Endothelial cell of umbilical vein (primary cell): ENCODE data around the gene HSH2D.

Experiments used
- EZH2 ChIP-seq: IDR thresholded peaks from 2 replicates; pipeline ENCODE4 v1.6.1; 2012; ENCODE audit warnings: borderline replicate concordance, low read depth, mild to moderate bottlenecking, moderate library complexity, low read length, inconsistent platforms; ENCODE audit not compliant: severe bottlenecking
- POLR2AphosphoS5 ChIP-seq: IDR thresholded peaks from 2 replicates; pipeline ENCODE4 v1.6.1; 2012; ENCODE audit warnings: low read depth, mild to moderate bottlenecking, control low read depth, low read length, moderate library complexity; ENCODE audit not compliant: insufficient read depth
- TF ChIP-seq, protein P1 (sequence below), 2 donors: IDR thresholded peaks; 1 replicate in 1 of 2; 2 replicates in 1 of 2; pipeline ENCODE4 v1.5.1; 2011; ENCODE audit warnings: low read length in 2 of 2, mild to moderate bottlenecking in 2 of 2, moderate library complexity in 2 of 2, control low read depth in 1 of 2, inconsistent platforms in 1 of 2, low read depth in 1 of 2; ENCODE audit not compliant: insufficient read depth in 1 of 2; ENCODE audit errors: extremely low read depth in 1 of 2

DNA sequence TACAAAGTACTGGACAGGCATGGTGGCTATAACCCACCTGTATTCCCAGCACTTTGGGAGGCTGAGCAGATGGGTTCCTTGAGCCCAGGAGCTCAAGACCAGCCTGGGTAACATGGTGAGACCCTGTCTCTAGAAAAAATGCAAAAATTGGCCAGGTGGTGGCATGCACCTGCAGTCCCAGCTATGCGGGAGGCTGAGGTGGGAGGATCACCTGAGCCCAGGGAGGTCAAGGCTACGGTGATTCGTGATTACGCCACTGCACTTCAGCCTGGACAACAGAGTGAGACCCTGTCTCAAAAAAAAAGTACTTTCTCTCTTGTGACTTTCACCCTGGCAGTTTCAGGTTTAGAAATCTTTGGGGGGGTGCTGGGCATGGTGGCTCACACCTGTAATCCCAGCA lies 43.0 kb upstream of the HSH2D start:
- TF ChIP-seq, protein P1, sequence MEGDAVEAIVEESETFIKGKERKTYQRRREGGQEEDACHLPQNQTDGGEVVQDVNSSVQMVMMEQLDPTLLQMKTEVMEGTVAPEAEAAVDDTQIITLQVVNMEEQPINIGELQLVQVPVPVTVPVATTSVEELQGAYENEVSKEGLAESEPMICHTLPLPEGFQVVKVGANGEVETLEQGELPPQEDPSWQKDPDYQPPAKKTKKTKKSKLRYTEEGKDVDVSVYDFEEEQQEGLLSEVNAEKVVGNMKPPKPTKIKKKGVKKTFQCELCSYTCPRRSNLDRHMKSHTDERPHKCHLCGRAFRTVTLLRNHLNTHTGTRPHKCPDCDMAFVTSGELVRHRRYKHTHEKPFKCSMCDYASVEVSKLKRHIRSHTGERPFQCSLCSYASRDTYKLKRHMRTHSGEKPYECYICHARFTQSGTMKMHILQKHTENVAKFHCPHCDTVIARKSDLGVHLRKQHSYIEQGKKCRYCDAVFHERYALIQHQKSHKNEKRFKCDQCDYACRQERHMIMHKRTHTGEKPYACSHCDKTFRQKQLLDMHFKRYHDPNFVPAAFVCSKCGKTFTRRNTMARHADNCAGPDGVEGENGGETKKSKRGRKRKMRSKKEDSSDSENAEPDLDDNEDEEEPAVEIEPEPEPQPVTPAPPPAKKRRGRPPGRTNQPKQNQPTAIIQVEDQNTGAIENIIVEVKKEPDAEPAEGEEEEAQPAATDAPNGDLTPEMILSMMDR (IDR thresholded peaks at IDR 0.05; ENCODE audit: extremely low read depth in 1 of 2, insufficient read depth in 1 of 2, low read depth in 1 of 2, low read length in 2 of 2), result no peak
- TF ChIP-seq POLR2AphosphoS5 (no peak), EZH2 (no peak)
